Right atrium auricular region (tissue), 2 donors: Measurements from ENCODE around the gene UPP2. TPM values are rescaled to one million over a fixed set of nuclear protein-coding genes. Genes with fewer than 3 reads are reported as not detected.

ENCODE experiments used
- DNase-seq: peaks from one replicate; pipeline ENCODE4 v3.0.0-alpha.2; 2019; ENCODE audit warnings: low spot score
- H3K27ac ChIP-seq, 2 donors: fragments of 200-600 bp; sonication (generic); 1 replicate in 1 of 2; 2 replicates in 1 of 2; pipeline ENCODE4 v1.5.1; 2016 to 2019
- H3K27me3 ChIP-seq, 2 donors: fragments of 200-600 bp; sonication (generic); one replicate each; pipeline versions ENCODE4 v1.5.1 to v1.6.0; 2017 to 2019
- H3K36me3 ChIP-seq: fragments of 200-600 bp; sonication (generic); one replicate; pipeline ENCODE4 v1.5.1; 2016
- H3K4me1 ChIP-seq, 2 donors: fragments of 200-600 bp; sonication (generic); one replicate each; pipeline versions ENCODE4 v1.5.1 to v1.6.0; 2017 to 2019
- H3K4me3 ChIP-seq, 2 donors: fragments of 200-600 bp; sonication (generic); 1 replicate in 1 of 2; 2 replicates in 1 of 2; pipeline ENCODE4 v1.5.1; 2017 to 2019; ENCODE audit warnings: mild to moderate bottlenecking in 1 of 2, moderate library complexity in 1 of 2
- H3K9me3 ChIP-seq, 2 donors: fragments of 200-600 bp; sonication (generic); one replicate each; pipeline ENCODE4 v1.5.1; 2019
- CTCF ChIP-seq, 2 donors: fragments of 200-600 bp; sonication (generic); IDR thresholded peaks; one replicate each; pipeline ENCODE4 v1.5.1; 2019; ENCODE audit warnings: antibody characterized with exemption in 2 of 2
- total RNA-seq, 2 donors: library from RNA; depleted of rRNA; stranded (reverse); fragments of >200 nt; gene quantifications; one replicate each; pipeline ENCODE4 v1.1.0, GENCODE V29; 2016

Gene UPP2
- total RNA-seq, 2 donors from 2014 or later = not detected

- Histone ChIP-seq H3K4me1 (no peaks in the 10 kb centered on the region), H3K9me3 (no peaks in the 10 kb centered on the region), H3K27me3 (no peaks in the 10 kb centered on the region), H3K36me3 (no peaks in the 10 kb centered on the region), H3K4me3 (no peak overlapping the region), H3K27ac (no peak overlapping the region)
- DNase-seq = no peak
- TF ChIP-seq CTCF (IDR thresholded peaks at IDR 0.05) = no peak
Observed at GRCh38 chr2:158061763-158062162, 39.9 kb upstream of the UPP2 start.

- no peak overlapping the region for H3K27ac ChIP-seq
Observed at GRCh38 chr2:158066046-158066713, 35.5 kb upstream of the UPP2 start.

GRCh38 chr2:158071018-158071417 is 30.7 kb upstream of the UPP2 start:
- Histone ChIP-seq H3K36me3 (no peaks in the 10 kb centered on the region), H3K9me3 (no peaks in the 10 kb centered on the region), H3K27ac (no peak overlapping the region), H3K27me3 (no peaks in the 10 kb centered on the region), H3K4me3 (no peak overlapping the region), H3K4me1 (no peaks in the 10 kb centered on the region)
- no peak for TF ChIP-seq CTCF (IDR thresholded peaks at IDR 0.05)
- DNase-seq = no peak

More at GRCh38 chr2:158066046-158066713, 35.5 kb upstream of the UPP2 start:
- TF ChIP-seq CTCF (IDR thresholded peaks at IDR 0.05) = no peak
- no peaks in the 10 kb centered on the region for H3K4me1 ChIP-seq
- H3K27me3 ChIP-seq = no peaks in the 10 kb centered on the region
- no peak for DNase-seq
- no peaks in the 10 kb centered on the region for H3K9me3 ChIP-seq
- no peak overlapping the region for H3K4me3 ChIP-seq
- no peaks in the 10 kb centered on the region for H3K36me3 ChIP-seq

- H3K9me3 ChIP-seq = peaks cover 0 to 3% of the 10 kb centered on the region in 2 donors
- H3K27me3 ChIP-seq = no peaks in the 10 kb centered on the region
- no peak for TF ChIP-seq CTCF (IDR thresholded peaks at IDR 0.05)
- no peak overlapping the region for H3K27ac ChIP-seq
- no peak for DNase-seq
- H3K4me1 ChIP-seq = no peaks in the 10 kb centered on the region
- H3K36me3 ChIP-seq = no peaks in the 10 kb centered on the region
- H3K4me3 ChIP-seq = no peak overlapping the region
Observed at GRCh38 chr2:158072361-158072760, 29.3 kb upstream of the UPP2 start.

GRCh38 chr2:158079672-158080071 is 22.0 kb upstream of the UPP2 start:
- no peaks in the 10 kb centered on the region for H3K27me3 ChIP-seq
- no peak for DNase-seq
- H3K4me1 ChIP-seq = no peaks in the 10 kb centered on the region
- TF ChIP-seq CTCF (IDR thresholded peaks at IDR 0.05) = no peak
- H3K9me3 ChIP-seq = peaks cover 0 to 8% of the 10 kb centered on the region in 2 donors
- no peak overlapping the region for H3K4me3 ChIP-seq
- H3K36me3 ChIP-seq = no peaks in the 10 kb centered on the region
- no peak overlapping the region for H3K27ac ChIP-seq

- peaks cover 0 to 10% of the 10 kb centered on the region in 2 donors for H3K9me3 ChIP-seq
- H3K27me3 ChIP-seq = no peaks in the 10 kb centered on the region
- no peak overlapping the region for H3K27ac ChIP-seq
- no peak for TF ChIP-seq CTCF (IDR thresholded peaks at IDR 0.05)
- H3K36me3 ChIP-seq = no peaks in the 10 kb centered on the region
- no peaks in the 10 kb centered on the region for H3K4me1 ChIP-seq
- no peak for DNase-seq
- H3K4me3 ChIP-seq = no peak overlapping the region
Observed at GRCh38 chr2:158088093-158088492, 13.6 kb upstream of the UPP2 start.
